ENCODE data around the gene CHRD. TPM values are rescaled to one million over a fixed set of nuclear protein-coding genes. Genes with fewer than 3 reads are reported as not detected.

CHRD gene
- total RNA-seq, 1 experiment from 2014 or later = 1.8 TPM

GRCh38 chr3:184380627-184381260 lies 890 bp downstream of the CHRD start:
- peaks cover 2% of the 10 kb centered on the region for H4K20me1 ChIP-seq (ENCODE audit: control insufficient read depth, insufficient read depth, insufficient read length)
- H2AFZ ChIP-seq (ENCODE audit: low read length) = no peak overlapping the region
- peaks cover 0 to 3% of the 10 kb centered on the region in 2 experiments; a peak in 3 of 5 replicates for H3K9me3 Mint-ChIP-seq
- H2BK15ac ChIP-seq (ENCODE audit: low read depth, low read length) = no peak overlapping the region
- no peak overlapping the region for H3T11ph ChIP-seq (ENCODE audit: low read length)
- H3K9me3 ChIP-seq (ENCODE audit: control insufficient read depth, low read depth, low read length) = no peaks in the 10 kb centered on the region
- peaks cover 87% of the 10 kb centered on the region for H3K27me3 Mint-ChIP-seq (ENCODE audit: low read depth)
- no peak overlapping the region for H3K9ac ChIP-seq (ENCODE audit: extremely low read depth, insufficient read length, low read length)
- no peak overlapping the region for H2BK5ac ChIP-seq (ENCODE audit: insufficient read length, low read length)
- H2AK5ac ChIP-seq (ENCODE audit: insufficient read length, low read length) = no peak overlapping the region
- H3K36me3 Mint-ChIP-seq (ENCODE audit: insufficient read depth in 1 of 3, low read depth in 3 of 3) = no peaks in the 10 kb centered on the region
- peak overlapping the region; percentile 61 to 82 for H3K4me3 Mint-ChIP-seq
- H3K18ac ChIP-seq (ENCODE audit: insufficient read length, low read depth, low read length) = no peak overlapping the region
- H3K27ac ChIP-seq (ENCODE audit: insufficient read length, low read depth, low read length) = no peak overlapping the region
- no peak overlapping the region for H2BK120ac ChIP-seq (ENCODE audit: low read depth, low read length, poor library complexity, severe bottlenecking)
- H3K4me2 ChIP-seq (ENCODE audit: insufficient read depth, insufficient read length, low read length) = peak overlapping the region; percentile 80
- no peak overlapping the region for H3K14ac ChIP-seq (ENCODE audit: insufficient read depth, low read length)
- peaks cover 33% of the 10 kb centered on the region for H3K27me3 ChIP-seq (ENCODE audit: insufficient read depth, low read length)
- no peak overlapping the region for H4K8ac ChIP-seq (replicated peaks; ENCODE audit: insufficient read length, low read depth, low read length)
- no CpG with 5 or more reads among the region's 42 CpGs for WGBS (ENCODE audit: extremely low coverage, insufficient read length, low lambda C conversion rate)
- no peak overlapping the region for H2BK12ac ChIP-seq (ENCODE audit: insufficient read length, low read depth, low read length)
- peaks cover 6% of the 10 kb centered on the region; the same call in 1 of the 2 replicates for H3K4me1 ChIP-seq (ENCODE audit: insufficient read depth, low read length)
- H3K4me1 Mint-ChIP-seq = peaks cover 35 to 38% of the 10 kb centered on the region in 2 experiments
- peaks cover 9% of the 10 kb centered on the region for H3K23me2 ChIP-seq (ENCODE audit: insufficient read length, low read depth, low read length, poor library complexity, severe bottlenecking)
- no peak overlapping the region for H4K91ac ChIP-seq (ENCODE audit: insufficient read length, low read depth, low read length)
- no peaks in the 10 kb centered on the region for H3K79me1 ChIP-seq (ENCODE audit: insufficient read depth, low read depth, low read length, poor library complexity, severe bottlenecking)
- DNase-seq = no peak
- no peak overlapping the region for H4K5ac ChIP-seq (ENCODE audit: insufficient read length, low read depth, low read length)
- H3K4ac ChIP-seq (ENCODE audit: low read depth, low read length) = no peak overlapping the region
- H3K27ac Mint-ChIP-seq = no peak overlapping the region
- no peaks in the 10 kb centered on the region for H3K79me2 ChIP-seq (ENCODE audit: insufficient read depth, low read length)
- no peak for TF ChIP-seq CTCF (conservative IDR thresholded peaks at IDR 0.05)
- no peak overlapping the region for H3K56ac ChIP-seq (ENCODE audit: insufficient read length, low read depth, low read length)
- H3K23ac ChIP-seq (ENCODE audit: insufficient read length, low read depth, low read length) = no peak overlapping the region
- H2BK20ac ChIP-seq (ENCODE audit: low read depth, low read length, poor library complexity, severe bottlenecking) = no peak overlapping the region
